PC-3 (cell line): ENCODE measurements around the gene UNC13D. TPM values are rescaled to one million over a fixed set of nuclear protein-coding genes. Genes with fewer than 3 reads are reported as not detected.

Source experiments
- ATAC-seq: fragments of 200-7000 bp; cut with Tn5 transposase; 2 replicates; pipeline ENCODE4 v1.9.1; 2020; ENCODE audit warnings: mild to moderate bottlenecking, moderate library complexity
- BruUV-seq: library from RNA; stranded (reverse); fragments of 400-500 nt; replicated peaks from 2 replicates; lab custom pipeline; 2021; lab: Mats Ljungman, UMichigan
- CTCF ChIA-PET: fragments of 300-600 bp; sonication (Branson Sonifier 250); formaldehyde crosslinking; loops from one replicate; lab custom pipeline; 2022; ENCODE audit warnings: antibody characterized with exemption; lab: Charles Lee
- POLR2A ChIA-PET: fragments of 300-600 bp; sonication (Branson Sonifier 250); formaldehyde crosslinking; loops from one replicate; lab custom pipeline; 2022; ENCODE audit warnings: antibody characterized with exemption; ENCODE audit not compliant: unreplicated experiment; lab: Charles Lee
- DNase-seq: peaks from one replicate; pipeline ENCODE4 v3.0.0-alpha.2; 2015
- H2AFZ ChIP-seq: fragments of 300-600 bp; sonication (generic); 2 replicates; pipeline ENCODE4 v1.6.0; 2016; ENCODE audit warnings: antibody characterized with exemption, low read length
- H3F3A ChIP-seq: fragments of 300-600 bp; sonication (generic); one replicate; pipeline ENCODE4 v1.6.0; 2017; ENCODE audit warnings: antibody characterized with exemption, low read length, control low read depth, mild to moderate bottlenecking; ENCODE audit not compliant: unreplicated experiment
- H3K27ac ChIP-seq: fragments of 300-600 bp; sonication (generic); 2 replicates; pipeline ENCODE4 v1.5.1; 2016; ENCODE audit warnings: mild to moderate bottlenecking, low read length
- H3K27me3 ChIP-seq: fragments of 300-600 bp; sonication (generic); 2 replicates; pipeline ENCODE4 v1.6.1; 2016; ENCODE audit warnings: low read length, mixed read lengths
- H3K36me3 ChIP-seq: fragments of 300-600 bp; sonication (generic); 2 replicates; pipeline ENCODE4 v1.6.1; 2016; ENCODE audit warnings: low read depth, mixed run types, low read length, mixed read lengths
- H3K4me1 ChIP-seq: fragments of 300-600 bp; sonication (generic); 2 replicates; pipeline ENCODE4 v1.5.1; 2016; ENCODE audit warnings: low read length; ENCODE audit not compliant: insufficient read depth
- H3K4me2 ChIP-seq: fragments of 300-600 bp; sonication (generic); 2 replicates; pipeline ENCODE4 v1.6.0; 2016; ENCODE audit warnings: low read length
- H3K4me3 ChIP-seq: fragments of 300-600 bp; sonication (generic); 2 replicates; pipeline ENCODE4 v1.5.1; 2016; ENCODE audit warnings: mild to moderate bottlenecking, low read length, mixed read lengths
- H3K79me2 ChIP-seq: fragments of 300-600 bp; sonication (generic); 2 replicates; pipeline ENCODE4 v1.6.1; 2017; ENCODE audit warnings: low read length, mixed read lengths
- H3K9ac ChIP-seq: fragments of 300-600 bp; sonication (generic); 2 replicates; pipeline ENCODE4 v1.6.0; 2016; ENCODE audit warnings: mild to moderate bottlenecking, low read length
- H3K9me2 ChIP-seq: fragments of 300-600 bp; sonication (generic); replicated peaks from 2 replicates; pipeline ENCODE4 v1.6.1; 2016; ENCODE audit warnings: mixed run types, low read length, mixed read lengths
- H3K9me3 ChIP-seq: fragments of 300-600 bp; sonication (generic); 2 replicates; pipeline ENCODE4 v1.6.1; 2016; ENCODE audit warnings: low read length, mixed read lengths
- H4K20me1 ChIP-seq: fragments of 300-600 bp; sonication (generic); 2 replicates; pipeline ENCODE4 v1.6.1; 2016; ENCODE audit warnings: low read length, mixed read lengths
- EZH2 ChIP-seq: fragments of 300-600 bp; sonication (generic); IDR thresholded peaks from one replicate; pipeline ENCODE4 v1.6.1; 2017; ENCODE audit warnings: antibody characterized with exemption, mild to moderate bottlenecking, low read length; ENCODE audit not compliant: unreplicated experiment
- EZH2phosphoT487 ChIP-seq: fragments of 300-600 bp; sonication (generic); IDR thresholded peaks from 2 replicates; pipeline ENCODE4 v1.6.1; 2018; ENCODE audit warnings: mild to moderate bottlenecking, antibody characterized with exemption, low read length, borderline replicate concordance
- intact Hi-C: fragments of 100-400 bp; cut with micrococcal nuclease; formaldehyde crosslinking; loops from 2 replicates; pipeline ENCODE4 v1.9.0; 2023
- total RNA-seq: library from RNA; depleted of rRNA; stranded (reverse); fragments of >200 nt; gene quantifications from 2 replicates; pipeline ENCODE4 v1.2.3, GENCODE V29; 2014
- TF ChIP-seq, protein P1 (sequence below): fragments of 300-600 bp; sonication (generic); conservative IDR thresholded peaks from 2 replicates; pipeline ENCODE4 v1.5.1; 2017; ENCODE audit warnings: antibody characterized with exemption, low read depth, mild to moderate bottlenecking, low read length

UNC13D gene
- total RNA-seq, 1 experiment from 2014 or later, result 43.9 TPM

DNA sequence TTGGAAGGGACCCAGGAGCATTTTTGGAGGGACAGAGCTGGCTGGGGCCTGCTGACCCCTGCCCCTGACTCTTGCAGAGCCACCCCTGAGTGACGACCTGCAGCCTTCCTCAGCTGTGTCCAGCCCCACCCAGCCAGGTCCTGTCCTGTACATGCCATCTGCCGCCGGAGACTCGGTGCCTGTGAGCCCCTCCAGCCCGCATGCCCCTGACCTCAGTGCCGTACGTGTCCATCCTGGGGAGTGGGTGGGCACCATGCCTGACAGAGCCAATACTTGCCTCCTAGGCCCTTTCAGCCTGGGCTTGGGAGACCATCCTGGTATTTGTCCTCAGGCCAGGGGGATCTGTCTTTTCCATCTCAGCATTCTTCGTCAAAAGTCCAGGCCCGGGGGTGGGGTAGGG, 27.5 kb downstream of the UNC13D start:
- ATAC-seq (no peak), DNase-seq (no peak)
- H2AFZ ChIP-seq, result no peak overlapping the region
- peaks cover 12% of the 10 kb centered on the region for H3K4me1 ChIP-seq
- no peaks in the 10 kb centered on the region for H3K79me2 ChIP-seq
- H4K20me1 ChIP-seq, result no peaks in the 10 kb centered on the region
- intact Hi-C loops, result no loop called here
- BruUV-seq, result no TSS peak
- peaks cover 14% of the 10 kb centered on the region; the same call in 1 of the 2 replicates for H3K36me3 ChIP-seq
- H3K9me3 ChIP-seq, result no peaks in the 10 kb centered on the region
- H3K9me2 ChIP-seq, result no peaks in the 10 kb centered on the region
- H3K9ac ChIP-seq, result no peak overlapping the region
- H3K27ac ChIP-seq, result no peak overlapping the region
- H3K27me3 ChIP-seq, result no peaks in the 10 kb centered on the region
- TF ChIP-seq, protein P1, sequence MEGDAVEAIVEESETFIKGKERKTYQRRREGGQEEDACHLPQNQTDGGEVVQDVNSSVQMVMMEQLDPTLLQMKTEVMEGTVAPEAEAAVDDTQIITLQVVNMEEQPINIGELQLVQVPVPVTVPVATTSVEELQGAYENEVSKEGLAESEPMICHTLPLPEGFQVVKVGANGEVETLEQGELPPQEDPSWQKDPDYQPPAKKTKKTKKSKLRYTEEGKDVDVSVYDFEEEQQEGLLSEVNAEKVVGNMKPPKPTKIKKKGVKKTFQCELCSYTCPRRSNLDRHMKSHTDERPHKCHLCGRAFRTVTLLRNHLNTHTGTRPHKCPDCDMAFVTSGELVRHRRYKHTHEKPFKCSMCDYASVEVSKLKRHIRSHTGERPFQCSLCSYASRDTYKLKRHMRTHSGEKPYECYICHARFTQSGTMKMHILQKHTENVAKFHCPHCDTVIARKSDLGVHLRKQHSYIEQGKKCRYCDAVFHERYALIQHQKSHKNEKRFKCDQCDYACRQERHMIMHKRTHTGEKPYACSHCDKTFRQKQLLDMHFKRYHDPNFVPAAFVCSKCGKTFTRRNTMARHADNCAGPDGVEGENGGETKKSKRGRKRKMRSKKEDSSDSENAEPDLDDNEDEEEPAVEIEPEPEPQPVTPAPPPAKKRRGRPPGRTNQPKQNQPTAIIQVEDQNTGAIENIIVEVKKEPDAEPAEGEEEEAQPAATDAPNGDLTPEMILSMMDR, result no peak
- no peak for TF ChIP-seq EZH2phosphoT487
- TF ChIP-seq EZH2, result no peak
- H3K4me3 ChIP-seq, result no peak overlapping the region
- H3K4me2 ChIP-seq, result no peak overlapping the region
- POLR2A ChIA-PET, result no interaction called here
- CTCF ChIA-PET, result interaction anchor here (0.5 kb wide), 1 partner anchor 52 kb away, joined by 3 read pairs; the partner anchor contains the start of gene GALK1
- H3F3A ChIP-seq, result no peaks in the 10 kb centered on the region

- intact Hi-C loops, result loop anchor here (2.0 kb wide), 1 partner anchor 29 kb away; no protein-coding TSS in a partner anchor
- H2AFZ ChIP-seq, result peak overlapping the region; percentile 60
Measured at GRCh38 chr17:75815399-75815798, 28.8 kb downstream of the UNC13D start.

More at GRCh38 chr17:75815399-75815798, 28.8 kb downstream of the UNC13D start:
- Histone ChIP-seq H3K9ac (peak overlapping the region; percentile 43), H3K9me3 (no peaks in the 10 kb centered on the region), H3K27me3 (no peaks in the 10 kb centered on the region), H4K20me1 (no peaks in the 10 kb centered on the region), H3K9me2 (no peaks in the 10 kb centered on the region), H3K36me3 (peaks cover 7% of the 10 kb centered on the region; the same call in 1 of the 2 replicates), H3K4me1 (peaks cover 12% of the 10 kb centered on the region), H3K79me2 (no peaks in the 10 kb centered on the region), H3F3A (no peaks in the 10 kb centered on the region), H3K4me2 (peak overlapping the region; percentile 21), H3K27ac (peak overlapping the region; percentile 63), H3K4me3 (no peak overlapping the region)
- ChIA-PET CTCF (interaction anchor here (0.6 to 0.9 kb wide), 2 partner anchors 15 to 40 kb away, joined by 3 read pairs; no protein-coding TSS in a partner anchor), POLR2A (no interaction called here)
- TF ChIP-seq EZH2, result no peak
- no peak for TF ChIP-seq EZH2phosphoT487
- TF ChIP-seq, protein P1, result no peak
- no peak for ATAC-seq
- DNase-seq, result no peak
- BruUV-seq, result no TSS peak
